GM10266 (cell line): ENCODE measurements around the gene NEDD4L.

Experiments
- DNase-seq: peaks from one replicate; pipeline ENCODE4 v3.0.0; 2012; ENCODE audit errors: extremely low spot score
- TF ChIP-seq, protein P1 (sequence below): IDR thresholded peaks from 2 replicates; pipeline ENCODE4 v1.5.1; 2012; ENCODE audit warnings: mild to moderate bottlenecking, low read depth; ENCODE audit not compliant: control insufficient read depth, insufficient read depth; ENCODE audit errors: missing control alignments

Gene NEDD4L

GRCh38 chr18:58309099-58309498 lies 265.1 kb downstream of the NEDD4L start:
- TF ChIP-seq, protein P1, sequence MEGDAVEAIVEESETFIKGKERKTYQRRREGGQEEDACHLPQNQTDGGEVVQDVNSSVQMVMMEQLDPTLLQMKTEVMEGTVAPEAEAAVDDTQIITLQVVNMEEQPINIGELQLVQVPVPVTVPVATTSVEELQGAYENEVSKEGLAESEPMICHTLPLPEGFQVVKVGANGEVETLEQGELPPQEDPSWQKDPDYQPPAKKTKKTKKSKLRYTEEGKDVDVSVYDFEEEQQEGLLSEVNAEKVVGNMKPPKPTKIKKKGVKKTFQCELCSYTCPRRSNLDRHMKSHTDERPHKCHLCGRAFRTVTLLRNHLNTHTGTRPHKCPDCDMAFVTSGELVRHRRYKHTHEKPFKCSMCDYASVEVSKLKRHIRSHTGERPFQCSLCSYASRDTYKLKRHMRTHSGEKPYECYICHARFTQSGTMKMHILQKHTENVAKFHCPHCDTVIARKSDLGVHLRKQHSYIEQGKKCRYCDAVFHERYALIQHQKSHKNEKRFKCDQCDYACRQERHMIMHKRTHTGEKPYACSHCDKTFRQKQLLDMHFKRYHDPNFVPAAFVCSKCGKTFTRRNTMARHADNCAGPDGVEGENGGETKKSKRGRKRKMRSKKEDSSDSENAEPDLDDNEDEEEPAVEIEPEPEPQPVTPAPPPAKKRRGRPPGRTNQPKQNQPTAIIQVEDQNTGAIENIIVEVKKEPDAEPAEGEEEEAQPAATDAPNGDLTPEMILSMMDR: no peak
- no peak for DNase-seq

DNA sequence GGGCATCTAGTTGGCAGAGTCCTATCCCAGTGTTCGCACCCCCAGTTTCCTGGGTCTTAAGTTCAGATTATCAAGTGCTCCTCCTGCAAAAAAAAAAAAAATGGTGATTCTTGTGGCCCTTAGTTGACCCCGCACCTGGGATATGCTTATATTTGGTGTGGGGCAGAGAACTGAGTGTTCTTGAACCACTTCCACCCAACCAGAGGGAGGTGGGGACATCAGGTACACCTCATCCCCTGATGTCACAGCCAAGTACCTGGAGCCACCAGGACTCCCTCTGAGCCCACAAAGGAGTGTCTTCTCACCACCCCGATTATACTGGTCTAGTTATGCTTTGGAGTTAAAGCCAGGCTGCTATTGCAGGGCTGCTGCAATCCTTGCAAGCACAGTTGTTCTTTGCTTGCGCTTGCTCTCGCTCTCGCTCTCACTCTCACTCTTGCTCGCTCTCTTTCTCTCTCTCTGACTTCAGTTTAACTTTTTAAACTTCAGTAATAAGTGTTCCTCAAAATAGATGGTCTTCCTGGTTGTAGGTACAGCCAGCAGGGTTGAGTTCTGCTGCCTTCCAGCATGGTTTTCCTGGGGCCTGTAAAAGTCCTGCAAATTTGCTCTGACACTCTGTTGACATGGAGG lies 265.7 kb downstream of the NEDD4L start:
- DNase-seq: no peak
- TF ChIP-seq, protein P1: no peak

GRCh38 chr18:58310517-58310916 lies 266.5 kb downstream of the NEDD4L start:
- DNase-seq: no peak
- TF ChIP-seq, protein P1: no peak

DNA sequence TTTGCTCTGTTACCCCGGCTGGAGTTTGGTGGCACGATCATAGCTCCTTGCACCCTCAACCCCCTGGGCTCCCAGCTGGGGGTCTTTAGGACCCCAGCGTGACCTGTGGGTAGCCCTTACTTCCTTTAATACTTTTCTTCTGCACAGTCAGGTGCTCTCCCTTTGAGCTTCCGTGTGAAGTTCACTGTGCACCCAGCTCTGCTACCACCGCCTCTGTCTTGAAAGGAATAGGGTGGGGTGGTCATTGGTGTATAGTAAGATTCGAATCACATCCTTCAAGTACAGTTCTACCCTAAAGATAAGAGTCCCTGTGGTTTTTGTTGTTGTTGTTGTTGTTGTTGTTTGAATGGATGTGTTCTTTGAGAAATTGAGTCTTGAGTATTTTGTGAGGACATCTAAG lies 267.4 kb downstream of the NEDD4L start:
- TF ChIP-seq, protein P1: no peak

GRCh38 chr18:58313491-58314032 lies 269.5 kb downstream of the NEDD4L start:
- TF ChIP-seq, protein P1: no peak
- DNase-seq: no peak

More for the DNA sequence above, 267.4 kb downstream of the NEDD4L start:
- DNase-seq: no peak

DNA sequence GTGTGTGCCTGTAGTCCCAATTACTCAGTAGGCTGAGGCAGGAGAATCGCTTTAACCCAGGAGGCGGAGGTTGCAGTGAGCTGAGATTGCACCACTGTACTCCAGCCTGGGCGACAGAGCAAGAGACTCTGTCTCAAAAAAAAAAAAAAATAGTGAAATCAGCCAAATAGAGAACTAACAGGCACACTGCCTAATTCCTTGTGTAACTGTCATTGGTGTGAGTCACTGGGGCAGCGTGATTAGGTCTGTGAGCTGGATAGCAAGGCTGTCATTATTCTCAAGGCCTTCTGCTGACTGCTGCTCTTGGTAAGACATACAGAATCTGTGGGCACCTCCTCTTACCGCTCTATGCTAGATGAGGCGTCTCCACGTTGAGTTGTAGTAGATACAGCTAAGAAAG lies 270.3 kb downstream of the NEDD4L start:
- DNase-seq: no peak
- TF ChIP-seq, protein P1: no peak

GRCh38 chr18:58315041-58315440 lies 271.0 kb downstream of the NEDD4L start:
- no peak for DNase-seq

More at GRCh38 chr18:58315041-58315440, 271.0 kb downstream of the NEDD4L start:
- TF ChIP-seq, protein P1: no peak
